Mucosa of descending colon (tissue), 3 donors: ENCODE data around the gene TGDS. TPM values are rescaled to one million over a fixed set of nuclear protein-coding genes. Genes with fewer than 3 reads are reported as not detected.

Experiments
- ATAC-seq: fragments of 200-7000 bp; cut with Tn5 transposase; one replicate; pipeline ENCODE4 v1.9.1; 2020; ENCODE audit warnings: mild to moderate bottlenecking, moderate library complexity
- DNase-seq, 3 donors: peaks; one replicate each; pipeline ENCODE4 v3.0.0-alpha.2; 2020
- H3K36me3 ChIP-seq: fragments of 200-600 bp; one replicate; pipeline ENCODE4 v1.8.0; 2021; ENCODE audit warnings: low read depth, mild to moderate bottlenecking
- H3K4me1 ChIP-seq: fragments of 200-600 bp; one replicate; pipeline ENCODE4 v1.8.0; 2021; ENCODE audit warnings: low read depth, mild to moderate bottlenecking
- H3K4me3 ChIP-seq: fragments of 200-600 bp; one replicate; pipeline ENCODE4 v1.8.0; 2021; ENCODE audit warnings: mild to moderate bottlenecking
- H3K9me3 ChIP-seq: fragments of 200-600 bp; one replicate; pipeline ENCODE4 v1.8.0; 2021; ENCODE audit warnings: mild to moderate bottlenecking
- CTCF ChIP-seq: fragments of 200-600 bp; IDR thresholded peaks from one replicate; pipeline ENCODE4 v1.8.0; 2022; ENCODE audit warnings: antibody characterized with exemption, mild to moderate bottlenecking
- intact Hi-C, 2 donors: fragments of 100-400 bp; cut with DNase I in 1 of 2; cut with micrococcal nuclease in 1 of 2; formaldehyde crosslinking; loops; one replicate each; pipeline versions ENCODE4 v1.11.0 to v1.11.1; 2022; cut with DNase I, micrococcal nuclease
- total RNA-seq, 3 donors: library from RNA; stranded (reverse); fragmentation: NEBNext Ultra II Directional in 2 of 3; extraction: Animal tissue kit (Norgen Biotek cat#: 25700) in 2 of 3; gene quantifications; one replicate each; pipeline versions ENCODE4 v1.2.1 to v1.2.4, GENCODE V29; 2021 to 2023
- donor health status: DM: no; HTN: no; CAD: no; lungs with moderate emphysema.
- donor health status: DM: no; HTN: no; CAD: no.
- donor health status: DM: no; HTN: yes; CAD: no.

TGDS gene
- total RNA-seq, 3 donors from 2014 or later = 6.7 to 8.7 (median 7.2) TPM

- intact Hi-C loops = no loop called here
- ATAC-seq = no peak
- H3K36me3 ChIP-seq = no peaks in the 10 kb centered on the region
- H3K4me3 ChIP-seq = no peak overlapping the region
- H3K4me1 ChIP-seq = no peaks in the 10 kb centered on the region
- TF ChIP-seq CTCF = no peak
- H3K9me3 ChIP-seq = no peaks in the 10 kb centered on the region
- DNase-seq = no peak
Measured at GRCh38 chr13:94586371-94586770, 9.6 kb downstream of the TGDS start.

GRCh38 chr13:94585543-94586101, 10.3 kb downstream of the TGDS start:
- no peak overlapping the region for H3K4me3 ChIP-seq
- no peaks in the 10 kb centered on the region for H3K4me1 ChIP-seq
- DNase-seq (no peak), ATAC-seq (no peak)
- no peaks in the 10 kb centered on the region for H3K9me3 ChIP-seq
- TF ChIP-seq CTCF = no peak
- no peaks in the 10 kb centered on the region for H3K36me3 ChIP-seq
- intact Hi-C loops = no loop called here

GRCh38 chr13:94583926-94584325, 12.0 kb downstream of the TGDS start:
- no peak for ATAC-seq
- TF ChIP-seq CTCF = no peak
- Histone ChIP-seq H3K36me3 (no peaks in the 10 kb centered on the region), H3K4me3 (no peak overlapping the region), H3K9me3 (no peaks in the 10 kb centered on the region), H3K4me1 (no peaks in the 10 kb centered on the region)
- no peak for DNase-seq
- intact Hi-C loops = no loop called here

GRCh38 chr13:94579063-94579462, 16.9 kb downstream of the TGDS start:
- no peaks in the 10 kb centered on the region for H3K4me1 ChIP-seq
- H3K36me3 ChIP-seq = peaks cover 5% of the 10 kb centered on the region
- no peak for TF ChIP-seq CTCF
- H3K4me3 ChIP-seq = no peak overlapping the region
- ATAC-seq (no peak), DNase-seq (no peak)
- intact Hi-C loops = no loop called here
- no peaks in the 10 kb centered on the region for H3K9me3 ChIP-seq

- intact Hi-C loops = no loop called here
- no peak for DNase-seq
- no peak overlapping the region for H3K4me3 ChIP-seq
- TF ChIP-seq CTCF = no peak
- no peaks in the 10 kb centered on the region for H3K4me1 ChIP-seq
- H3K36me3 ChIP-seq = no peaks in the 10 kb centered on the region
- H3K9me3 ChIP-seq = no peaks in the 10 kb centered on the region
- no peak for ATAC-seq
Measured at GRCh38 chr13:94569615-94570014, 26.3 kb downstream of the TGDS start.

- no peak for TF ChIP-seq CTCF
- Histone ChIP-seq H3K4me3 (no peak overlapping the region), H3K4me1 (no peaks in the 10 kb centered on the region), H3K36me3 (no peaks in the 10 kb centered on the region), H3K9me3 (no peaks in the 10 kb centered on the region)
- no peak for ATAC-seq
- no peak for DNase-seq
- intact Hi-C loops = no loop called here
Measured at GRCh38 chr13:94568443-94568842, 27.5 kb downstream of the TGDS start.
